ENCODE measurements around the gene ITGB2. TPM values are rescaled to one million over a fixed set of nuclear protein-coding genes. Genes with fewer than 3 reads are reported as not detected.

The ITGB2 gene
- polyA plus RNA-seq, 1 of the 3 experiments (the other 2 are of a cell fraction): 0.77 TPM

DNA sequence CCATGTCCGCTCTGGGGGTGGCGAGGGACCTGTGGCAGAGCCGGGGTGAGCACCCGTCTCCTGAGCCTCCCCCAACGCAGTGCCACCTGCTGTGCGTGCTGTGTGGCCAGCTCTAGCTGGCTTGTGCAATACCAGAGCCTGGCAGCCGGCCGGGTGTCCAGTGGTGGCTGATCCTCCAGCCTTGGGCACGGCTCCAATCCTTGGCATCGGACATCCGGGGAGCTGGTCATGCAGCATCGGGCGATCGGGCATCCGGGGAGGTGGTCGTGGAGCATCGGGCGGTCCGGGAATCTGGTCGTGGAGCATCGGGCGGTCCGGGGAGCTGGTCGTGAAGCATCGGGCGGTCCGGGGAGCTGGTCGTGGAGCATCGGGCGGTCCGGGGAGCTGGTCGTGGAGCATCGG, 27.2 kb upstream of the ITGB2 start:
- Histone ChIP-seq H3K9me3 (no peaks in the 10 kb centered on the region), H3K9ac (no peak overlapping the region), H3K79me2 (ENCODE audit: insufficient read depth) (peaks cover 65% of the 10 kb centered on the region), H2AFZ (ENCODE audit: low read depth) (no peak overlapping the region), H3F3A (replicated peaks; ENCODE audit: insufficient read depth) (no peaks in the 10 kb centered on the region), H4K20me1 (ENCODE audit: insufficient read depth) (peaks cover 35% of the 10 kb centered on the region), H3K9me2 (no peaks in the 10 kb centered on the region), H3K4me2 (no peak overlapping the region), H3K27me3 (ENCODE audit: insufficient read depth) (no peaks in the 10 kb centered on the region), H3K27ac (ENCODE audit: low read depth in 2 of 2, low read length in 1 of 2) (no peak overlapping the region), H3K36me3 (replicated peaks in 1 of 2; ENCODE audit: control insufficient read depth in 1 of 2, insufficient read depth in 2 of 2, low read length in 1 of 2) (peaks cover 8 to 46% of the 10 kb centered on the region in 2 experiments), H3K4me3 (ENCODE audit: low read depth in 2 of 2, low read length in 1 of 2) (no peak overlapping the region), H3K4me1 (ENCODE audit: control insufficient read depth in 1 of 2, insufficient read depth in 2 of 2, low read depth in 1 of 2, low read length in 1 of 2) (peaks cover 0 to 2% of the 10 kb centered on the region in 2 experiments; a peak in 1 of 4 replicates)
- TF ChIP-seq GABPA (IDR thresholded peaks at IDR 0.05; ENCODE audit: low read depth) (no peak), POLR2AphosphoS5 (IDR thresholded peaks at IDR 0.05; ENCODE audit: low read depth, low read length) (no peak), EP300 (IDR thresholded peaks at IDR 0.05; ENCODE audit: borderline replicate concordance in 1 of 2, low read depth in 1 of 2, low read length in 1 of 2) (no peak), RAD21 (IDR thresholded peaks at IDR 0.05; ENCODE audit: low read length) (no peak), EZH2phosphoT487 (IDR thresholded peaks at IDR 0.05; ENCODE audit: borderline replicate concordance, low read depth) (no peak)
- TF ChIP-seq, protein P1, sequence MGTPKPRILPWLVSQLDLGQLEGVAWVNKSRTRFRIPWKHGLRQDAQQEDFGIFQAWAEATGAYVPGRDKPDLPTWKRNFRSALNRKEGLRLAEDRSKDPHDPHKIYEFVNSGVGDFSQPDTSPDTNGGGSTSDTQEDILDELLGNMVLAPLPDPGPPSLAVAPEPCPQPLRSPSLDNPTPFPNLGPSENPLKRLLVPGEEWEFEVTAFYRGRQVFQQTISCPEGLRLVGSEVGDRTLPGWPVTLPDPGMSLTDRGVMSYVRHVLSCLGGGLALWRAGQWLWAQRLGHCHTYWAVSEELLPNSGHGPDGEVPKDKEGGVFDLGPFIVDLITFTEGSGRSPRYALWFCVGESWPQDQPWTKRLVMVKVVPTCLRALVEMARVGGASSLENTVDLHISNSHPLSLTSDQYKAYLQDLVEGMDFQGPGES (IDR thresholded peaks at IDR 0.05; ENCODE audit: low read depth, low read length): no peak
- TF ChIP-seq, protein P2, sequence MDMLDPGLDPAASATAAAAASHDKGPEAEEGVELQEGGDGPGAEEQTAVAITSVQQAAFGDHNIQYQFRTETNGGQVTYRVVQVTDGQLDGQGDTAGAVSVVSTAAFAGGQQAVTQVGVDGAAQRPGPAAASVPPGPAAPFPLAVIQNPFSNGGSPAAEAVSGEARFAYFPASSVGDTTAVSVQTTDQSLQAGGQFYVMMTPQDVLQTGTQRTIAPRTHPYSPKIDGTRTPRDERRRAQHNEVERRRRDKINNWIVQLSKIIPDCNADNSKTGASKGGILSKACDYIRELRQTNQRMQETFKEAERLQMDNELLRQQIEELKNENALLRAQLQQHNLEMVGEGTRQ (IDR thresholded peaks at IDR 0.05; ENCODE audit: borderline replicate concordance, low read depth, low read length): no peak
- TF ChIP-seq, protein P3, sequence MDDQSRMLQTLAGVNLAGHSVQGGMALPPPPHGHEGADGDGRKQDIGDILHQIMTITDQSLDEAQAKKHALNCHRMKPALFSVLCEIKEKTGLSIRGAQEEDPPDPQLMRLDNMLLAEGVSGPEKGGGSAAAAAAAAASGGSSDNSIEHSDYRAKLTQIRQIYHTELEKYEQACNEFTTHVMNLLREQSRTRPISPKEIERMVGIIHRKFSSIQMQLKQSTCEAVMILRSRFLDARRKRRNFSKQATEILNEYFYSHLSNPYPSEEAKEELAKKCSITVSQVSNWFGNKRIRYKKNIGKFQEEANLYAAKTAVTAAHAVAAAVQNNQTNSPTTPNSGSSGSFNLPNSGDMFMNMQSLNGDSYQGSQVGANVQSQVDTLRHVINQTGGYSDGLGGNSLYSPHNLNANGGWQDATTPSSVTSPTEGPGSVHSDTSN (IDR thresholded peaks at IDR 0.05): no peak
- TF ChIP-seq, protein P4, sequence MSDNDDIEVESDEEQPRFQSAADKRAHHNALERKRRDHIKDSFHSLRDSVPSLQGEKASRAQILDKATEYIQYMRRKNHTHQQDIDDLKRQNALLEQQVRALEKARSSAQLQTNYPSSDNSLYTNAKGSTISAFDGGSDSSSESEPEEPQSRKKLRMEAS (IDR thresholded peaks at IDR 0.05; ENCODE audit: low read depth): no peak
- CTCF ChIA-PET: interaction anchor here (0.6 to 16.8 kb wide), 14 partner anchors 13 to 488 kb away, joined by 3 to 357 read pairs (median 4); no protein-coding TSS in a partner anchor
- 91% methylated on average over 23 of the region's 33 CpGs for WGBS (ENCODE audit: low lambda C conversion rate)
- no peak for DNase-seq
- POLR2A ChIA-PET: interaction anchor here (0.6 to 0.8 kb wide), 3 partner anchors 15 to 179 kb away, joined by 3 to 5 read pairs (median 3); no protein-coding TSS in a partner anchor

DNA sequence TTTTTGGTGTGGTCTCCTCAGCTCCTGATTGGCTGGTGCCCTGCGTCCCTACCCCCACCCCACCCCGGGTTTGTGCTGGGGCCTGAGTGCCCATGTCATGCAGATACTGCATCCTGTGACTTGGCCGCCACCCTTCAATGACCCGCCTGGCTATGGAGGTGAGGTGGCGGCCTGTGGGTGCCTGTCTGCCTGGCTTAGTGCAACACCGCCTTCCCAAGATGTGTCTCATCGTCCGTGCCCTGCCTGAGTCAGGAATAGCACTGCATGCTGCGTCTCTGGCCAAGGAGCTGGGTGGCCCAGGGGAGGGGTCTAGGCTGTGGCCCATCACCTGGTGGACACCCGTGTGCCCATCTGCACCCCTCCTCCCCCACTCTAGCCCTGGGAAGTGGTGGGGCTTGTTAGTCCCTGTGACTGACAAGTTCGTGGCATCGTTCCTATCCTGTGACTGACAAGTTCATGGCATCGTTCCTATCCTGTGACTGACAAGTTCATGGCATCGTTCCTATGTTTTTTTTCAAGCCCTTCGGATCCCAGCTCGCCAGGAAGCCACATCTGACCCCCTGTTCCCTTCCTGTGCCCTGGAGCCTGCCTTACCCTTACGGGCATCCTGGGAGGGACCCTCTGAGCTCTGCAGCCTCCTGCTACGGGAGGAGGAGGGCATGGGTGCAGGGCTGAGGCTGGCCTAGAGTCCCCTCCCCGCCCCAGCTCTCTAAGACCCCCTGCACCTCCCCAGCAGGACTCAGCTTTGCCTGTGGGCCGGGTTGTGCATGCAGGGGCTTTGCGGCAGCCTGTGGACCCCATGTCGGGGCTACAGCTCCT, 26.6 kb upstream of the ITGB2 start:
- ChIA-PET CTCF (interaction anchor here (0.8 to 16.8 kb wide), 10 partner anchors 15 to 489 kb away, joined by 3 to 357 read pairs (median 4); no protein-coding TSS in a partner anchor), POLR2A (interaction anchor here (0.6 to 0.8 kb wide), 2 partner anchors 15 to 179 kb away, joined by 3 to 5 read pairs; no protein-coding TSS in a partner anchor)
- H3K4me2 ChIP-seq: no peak overlapping the region
- H3F3A ChIP-seq (replicated peaks; ENCODE audit: insufficient read depth): no peaks in the 10 kb centered on the region
- no peak overlapping the region for H2AFZ ChIP-seq (ENCODE audit: low read depth)
- H3K9me3 ChIP-seq: no peaks in the 10 kb centered on the region
- H4K20me1 ChIP-seq (ENCODE audit: insufficient read depth): peaks cover 42% of the 10 kb centered on the region
- H3K79me2 ChIP-seq (ENCODE audit: insufficient read depth): peaks cover 65% of the 10 kb centered on the region
- no peaks in the 10 kb centered on the region for H3K27me3 ChIP-seq (ENCODE audit: insufficient read depth)
- no peak overlapping the region for H3K4me3 ChIP-seq (ENCODE audit: low read depth in 2 of 2, low read length in 1 of 2)
- H3K9me2 ChIP-seq: no peaks in the 10 kb centered on the region
- DNase-seq: no peak
- no peak overlapping the region for H3K27ac ChIP-seq (ENCODE audit: low read depth in 2 of 2, low read length in 1 of 2)
- H3K36me3 ChIP-seq (replicated peaks in 1 of 2; ENCODE audit: control insufficient read depth in 1 of 2, insufficient read depth in 2 of 2, low read length in 1 of 2): peaks cover 7 to 45% of the 10 kb centered on the region in 2 experiments
- peaks cover 0 to 2% of the 10 kb centered on the region in 2 experiments; a peak in 1 of 4 replicates for H3K4me1 ChIP-seq (ENCODE audit: control insufficient read depth in 1 of 2, insufficient read depth in 2 of 2, low read depth in 1 of 2, low read length in 1 of 2)
- WGBS (ENCODE audit: low lambda C conversion rate): 88% methylated on average over 11 of the region's 22 CpGs
- H3K9ac ChIP-seq: no peak overlapping the region
- TF ChIP-seq, protein P4 (IDR thresholded peaks at IDR 0.05; ENCODE audit: low read depth): no peak
- no peak for TF ChIP-seq NRF1 (IDR thresholded peaks at IDR 0.05; ENCODE audit: low read depth, low read length)
- TF ChIP-seq RCOR1 (IDR thresholded peaks at IDR 0.05; ENCODE audit: low read length): no peak
- TF ChIP-seq, protein P1 (IDR thresholded peaks at IDR 0.05; ENCODE audit: low read depth, low read length): no peak
- TF ChIP-seq, protein P2 (IDR thresholded peaks at IDR 0.05; ENCODE audit: borderline replicate concordance, low read depth, low read length): no peak
- no peak for TF ChIP-seq GABPA (IDR thresholded peaks at IDR 0.05; ENCODE audit: low read depth)
- TF ChIP-seq POLR2AphosphoS5 (IDR thresholded peaks at IDR 0.05; ENCODE audit: low read depth, low read length): no peak
- TF ChIP-seq, protein P5, sequence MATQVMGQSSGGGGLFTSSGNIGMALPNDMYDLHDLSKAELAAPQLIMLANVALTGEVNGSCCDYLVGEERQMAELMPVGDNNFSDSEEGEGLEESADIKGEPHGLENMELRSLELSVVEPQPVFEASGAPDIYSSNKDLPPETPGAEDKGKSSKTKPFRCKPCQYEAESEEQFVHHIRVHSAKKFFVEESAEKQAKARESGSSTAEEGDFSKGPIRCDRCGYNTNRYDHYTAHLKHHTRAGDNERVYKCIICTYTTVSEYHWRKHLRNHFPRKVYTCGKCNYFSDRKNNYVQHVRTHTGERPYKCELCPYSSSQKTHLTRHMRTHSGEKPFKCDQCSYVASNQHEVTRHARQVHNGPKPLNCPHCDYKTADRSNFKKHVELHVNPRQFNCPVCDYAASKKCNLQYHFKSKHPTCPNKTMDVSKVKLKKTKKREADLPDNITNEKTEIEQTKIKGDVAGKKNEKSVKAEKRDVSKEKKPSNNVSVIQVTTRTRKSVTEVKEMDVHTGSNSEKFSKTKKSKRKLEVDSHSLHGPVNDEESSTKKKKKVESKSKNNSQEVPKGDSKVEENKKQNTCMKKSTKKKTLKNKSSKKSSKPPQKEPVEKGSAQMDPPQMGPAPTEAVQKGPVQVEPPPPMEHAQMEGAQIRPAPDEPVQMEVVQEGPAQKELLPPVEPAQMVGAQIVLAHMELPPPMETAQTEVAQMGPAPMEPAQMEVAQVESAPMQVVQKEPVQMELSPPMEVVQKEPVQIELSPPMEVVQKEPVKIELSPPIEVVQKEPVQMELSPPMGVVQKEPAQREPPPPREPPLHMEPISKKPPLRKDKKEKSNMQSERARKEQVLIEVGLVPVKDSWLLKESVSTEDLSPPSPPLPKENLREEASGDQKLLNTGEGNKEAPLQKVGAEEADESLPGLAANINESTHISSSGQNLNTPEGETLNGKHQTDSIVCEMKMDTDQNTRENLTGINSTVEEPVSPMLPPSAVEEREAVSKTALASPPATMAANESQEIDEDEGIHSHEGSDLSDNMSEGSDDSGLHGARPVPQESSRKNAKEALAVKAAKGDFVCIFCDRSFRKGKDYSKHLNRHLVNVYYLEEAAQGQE (IDR thresholded peaks at IDR 0.05; ENCODE audit: low read depth, low read length): no peak
